Panc1 (cell line): ENCODE measurements around the gene NTNG1. TPM values are rescaled to one million over a fixed set of nuclear protein-coding genes. Genes with fewer than 3 reads are reported as not detected.

ENCODE experiments used
- ATAC-seq: fragments of 200-7000 bp; cut with Tn5 transposase; 2 replicates; pipeline ENCODE4 v1.9.1; 2020; ENCODE audit warnings: mild to moderate bottlenecking, moderate library complexity
- BruUV-seq: library from RNA; stranded (reverse); fragments of 400-500 nt; replicated peaks from 2 replicates; lab custom pipeline; 2021; lab: Mats Ljungman, UMichigan
- CTCF ChIA-PET: fragments of 300-600 bp; sonication (Branson Sonifier 250); formaldehyde crosslinking; loops from one replicate; lab custom pipeline; 2022; ENCODE audit warnings: antibody characterized with exemption; lab: Charles Lee
- POLR2A ChIA-PET: fragments of 300-600 bp; sonication (Branson Sonifier 250); formaldehyde crosslinking; loops from one replicate; lab custom pipeline; 2022; ENCODE audit warnings: antibody characterized with exemption; lab: Charles Lee
- DNase-seq: peaks from one replicate; pipeline ENCODE4 v3.0.0-alpha.2; 2010; ENCODE audit warnings: low read depth, low spot score
- H3K27ac ChIP-seq: 2 replicates; pipeline ENCODE4 v1.5.1; 2011; ENCODE audit warnings: mild to moderate bottlenecking, low read length, inconsistent platforms
- H3K27me3 ChIP-seq: fragments of 200-500 bp; sonication (Bioruptor generic); 2 replicates; pipeline ENCODE4 v1.6.0; 2014; ENCODE audit warnings: low read length, inconsistent platforms; ENCODE audit not compliant: control insufficient read depth, insufficient read depth
- H3K36me3 ChIP-seq: fragments of 200-500 bp; sonication (Bioruptor generic); 2 replicates; pipeline ENCODE4 v1.5.1; 2014; ENCODE audit warnings: inconsistent platforms, mild to moderate bottlenecking, low read length, moderate library complexity; ENCODE audit not compliant: control insufficient read depth, insufficient read depth
- H3K4me1 ChIP-seq: 2 replicates; pipeline ENCODE4 v1.5.1; 2011; ENCODE audit warnings: inconsistent platforms, mild to moderate bottlenecking, low read length, moderate library complexity; ENCODE audit not compliant: control insufficient read depth, insufficient read depth
- H3K4me3 ChIP-seq, 2 experiments: 2 replicates each; pipeline ENCODE4 v1.5.1; 2011 to 2012; ENCODE audit warnings: low read depth in 2 of 2, low read length in 2 of 2, mild to moderate bottlenecking in 2 of 2, inconsistent platforms in 1 of 2, moderate library complexity in 1 of 2
- H3K9me3 ChIP-seq: fragments of 200-500 bp; sonication (Bioruptor generic); 2 replicates; pipeline ENCODE4 v1.5.1; 2014; ENCODE audit warnings: low read depth, mild to moderate bottlenecking, inconsistent platforms, low read length, moderate library complexity; ENCODE audit not compliant: control insufficient read depth, insufficient read depth
- CTCF ChIP-seq: fragments of 450-650 bp; IDR thresholded peaks from 2 replicates; pipeline ENCODE4 v1.5.1; 2017; ENCODE audit warnings: mild to moderate bottlenecking
- POLR2AphosphoS5 ChIP-seq: IDR thresholded peaks from 2 replicates; pipeline ENCODE4 v1.6.1; 2012; ENCODE audit warnings: mild to moderate bottlenecking, low read depth, low read length, moderate library complexity
- SIN3A ChIP-seq: IDR thresholded peaks from 2 replicates; pipeline ENCODE4 v1.6.1; 2012; ENCODE audit warnings: low read depth, mild to moderate bottlenecking, low read length, moderate library complexity, borderline replicate concordance; ENCODE audit not compliant: insufficient read depth
- TCF7L2 ChIP-seq: IDR thresholded peaks from 2 replicates; pipeline ENCODE4 v1.6.1; 2011; ENCODE audit warnings: mild to moderate bottlenecking, low read depth, low read length, inconsistent platforms
- in situ Hi-C: cut with HindIII; loops from 2 replicates; pipeline ENCODE4 v1.10.0; 2016; ENCODE audit warnings: low sequenced_read_pairs, low pct_unique_long_range_greater_than_20kb
- intact Hi-C: fragments of 100-400 bp; cut with micrococcal nuclease; formaldehyde crosslinking; loops from one replicate; pipeline ENCODE4 v1.10.0; 2022; ENCODE audit not compliant: unreplicated experiment
- total RNA-seq: library from RNA; stranded (reverse); gene quantifications from one replicate; pipeline ENCODE4 v1.2.1, GENCODE V29; 2021; ENCODE audit not compliant: unreplicated experiment
- TF ChIP-seq, protein P1 (sequence below), 2 experiments: IDR thresholded peaks; 2 replicates each; pipeline ENCODE4 v1.6.1; 2011 to 2012; ENCODE audit warnings: low read depth in 2 of 2, control low read depth in 1 of 2, low read length in 1 of 2, mild to moderate bottlenecking in 1 of 2, moderate library complexity in 1 of 2; ENCODE audit not compliant: insufficient read depth in 1 of 2

Gene NTNG1
- total RNA-seq, 1 experiment from 2014 or later: 0.13 TPM

DNA sequence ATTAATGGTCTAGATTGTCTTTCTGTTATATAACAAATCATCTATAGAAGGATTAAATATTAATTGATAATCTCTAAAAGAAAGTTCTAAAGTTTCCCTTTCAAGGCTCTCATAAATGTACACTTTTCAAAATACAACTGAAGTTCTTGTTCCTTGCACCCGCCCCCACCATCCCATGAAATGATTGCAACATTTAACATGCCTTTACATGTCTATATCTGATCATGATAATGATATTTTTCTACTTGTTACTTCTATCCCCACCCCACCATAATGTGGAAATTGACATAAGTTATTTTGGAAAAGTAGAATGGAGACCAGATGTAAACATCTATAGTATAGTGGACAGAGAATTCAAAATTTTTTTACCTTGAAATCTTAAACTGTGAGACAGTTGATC, 186.6 kb downstream of the NTNG1 start:
- POLR2A ChIA-PET: no interaction called here
- CTCF ChIA-PET: no interaction called here
- Histone ChIP-seq H3K27ac (no peak overlapping the region), H3K4me1 (no peaks in the 10 kb centered on the region), H3K36me3 (no peaks in the 10 kb centered on the region), H3K4me3 (no peak overlapping the region), H3K27me3 (no peaks in the 10 kb centered on the region), H3K9me3 (no peaks in the 10 kb centered on the region)
- no TSS peak for BruUV-seq
- intact Hi-C loops: no loop called here
- ATAC-seq: no peak
- no peak for DNase-seq
- in situ Hi-C loops: no loop called here
- TF ChIP-seq SIN3A (no peak), POLR2AphosphoS5 (no peak), TCF7L2 (no peak), CTCF (no peak)
- TF ChIP-seq, protein P1, sequence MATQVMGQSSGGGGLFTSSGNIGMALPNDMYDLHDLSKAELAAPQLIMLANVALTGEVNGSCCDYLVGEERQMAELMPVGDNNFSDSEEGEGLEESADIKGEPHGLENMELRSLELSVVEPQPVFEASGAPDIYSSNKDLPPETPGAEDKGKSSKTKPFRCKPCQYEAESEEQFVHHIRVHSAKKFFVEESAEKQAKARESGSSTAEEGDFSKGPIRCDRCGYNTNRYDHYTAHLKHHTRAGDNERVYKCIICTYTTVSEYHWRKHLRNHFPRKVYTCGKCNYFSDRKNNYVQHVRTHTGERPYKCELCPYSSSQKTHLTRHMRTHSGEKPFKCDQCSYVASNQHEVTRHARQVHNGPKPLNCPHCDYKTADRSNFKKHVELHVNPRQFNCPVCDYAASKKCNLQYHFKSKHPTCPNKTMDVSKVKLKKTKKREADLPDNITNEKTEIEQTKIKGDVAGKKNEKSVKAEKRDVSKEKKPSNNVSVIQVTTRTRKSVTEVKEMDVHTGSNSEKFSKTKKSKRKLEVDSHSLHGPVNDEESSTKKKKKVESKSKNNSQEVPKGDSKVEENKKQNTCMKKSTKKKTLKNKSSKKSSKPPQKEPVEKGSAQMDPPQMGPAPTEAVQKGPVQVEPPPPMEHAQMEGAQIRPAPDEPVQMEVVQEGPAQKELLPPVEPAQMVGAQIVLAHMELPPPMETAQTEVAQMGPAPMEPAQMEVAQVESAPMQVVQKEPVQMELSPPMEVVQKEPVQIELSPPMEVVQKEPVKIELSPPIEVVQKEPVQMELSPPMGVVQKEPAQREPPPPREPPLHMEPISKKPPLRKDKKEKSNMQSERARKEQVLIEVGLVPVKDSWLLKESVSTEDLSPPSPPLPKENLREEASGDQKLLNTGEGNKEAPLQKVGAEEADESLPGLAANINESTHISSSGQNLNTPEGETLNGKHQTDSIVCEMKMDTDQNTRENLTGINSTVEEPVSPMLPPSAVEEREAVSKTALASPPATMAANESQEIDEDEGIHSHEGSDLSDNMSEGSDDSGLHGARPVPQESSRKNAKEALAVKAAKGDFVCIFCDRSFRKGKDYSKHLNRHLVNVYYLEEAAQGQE (IDR thresholded peaks at IDR 0.05; ENCODE audit: insufficient read depth in 1 of 2, low read depth in 2 of 2, low read length in 1 of 2): no peak

GRCh38 chr1:107328087-107328486, 187.2 kb downstream of the NTNG1 start:
- POLR2A ChIA-PET: no interaction called here
- no peak overlapping the region for H3K27ac ChIP-seq
- TF ChIP-seq CTCF (no peak), SIN3A (no peak), POLR2AphosphoS5 (no peak), TCF7L2 (no peak)
- TF ChIP-seq, protein P1 (IDR thresholded peaks at IDR 0.05; ENCODE audit: insufficient read depth in 1 of 2, low read depth in 2 of 2, low read length in 1 of 2): no peak
- ATAC-seq (no peak), DNase-seq (no peak)
- no peaks in the 10 kb centered on the region for H3K9me3 ChIP-seq
- in situ Hi-C loops (no loop called here), intact Hi-C loops (no loop called here)
- no peaks in the 10 kb centered on the region for H3K36me3 ChIP-seq
- H3K27me3 ChIP-seq: no peaks in the 10 kb centered on the region
- no TSS peak for BruUV-seq
- no peaks in the 10 kb centered on the region for H3K4me1 ChIP-seq
- no peak overlapping the region for H3K4me3 ChIP-seq
- CTCF ChIA-PET: no interaction called here
